ENCODE data around the gene SYT9.
"Not testable (repeated sequence)": the region's sequence is repeated elsewhere in the genome, so short reads cannot be mapped to it uniquely, and the experiment has no call there.

Gene SYT9

DNA sequence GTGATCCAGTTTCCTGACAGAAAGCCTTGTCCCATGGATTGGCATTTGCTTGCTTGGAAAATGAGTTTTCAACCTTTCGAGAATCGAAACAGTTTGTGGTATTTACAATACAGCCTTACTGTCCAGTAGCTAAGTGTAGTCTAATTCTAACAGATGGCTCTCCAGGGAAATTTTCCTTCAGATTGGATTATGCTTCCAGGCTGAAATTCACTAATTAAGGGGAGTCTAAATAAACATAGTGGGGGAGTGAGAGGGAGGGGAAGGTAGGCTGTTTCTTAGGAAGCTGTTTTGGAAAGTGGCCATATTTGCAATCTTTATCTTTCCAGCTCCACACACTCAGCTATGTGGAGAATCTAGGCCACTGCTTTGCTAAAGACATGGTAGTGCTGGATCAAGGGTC is 81.3 kb downstream of the SYT9 start:
- H3K4me3 ChIP-seq (ENCODE audit: low read depth, low read length), result no peak overlapping the region
- CTCF ChIA-PET, result no interaction called here
- TF ChIP-seq, protein P1, sequence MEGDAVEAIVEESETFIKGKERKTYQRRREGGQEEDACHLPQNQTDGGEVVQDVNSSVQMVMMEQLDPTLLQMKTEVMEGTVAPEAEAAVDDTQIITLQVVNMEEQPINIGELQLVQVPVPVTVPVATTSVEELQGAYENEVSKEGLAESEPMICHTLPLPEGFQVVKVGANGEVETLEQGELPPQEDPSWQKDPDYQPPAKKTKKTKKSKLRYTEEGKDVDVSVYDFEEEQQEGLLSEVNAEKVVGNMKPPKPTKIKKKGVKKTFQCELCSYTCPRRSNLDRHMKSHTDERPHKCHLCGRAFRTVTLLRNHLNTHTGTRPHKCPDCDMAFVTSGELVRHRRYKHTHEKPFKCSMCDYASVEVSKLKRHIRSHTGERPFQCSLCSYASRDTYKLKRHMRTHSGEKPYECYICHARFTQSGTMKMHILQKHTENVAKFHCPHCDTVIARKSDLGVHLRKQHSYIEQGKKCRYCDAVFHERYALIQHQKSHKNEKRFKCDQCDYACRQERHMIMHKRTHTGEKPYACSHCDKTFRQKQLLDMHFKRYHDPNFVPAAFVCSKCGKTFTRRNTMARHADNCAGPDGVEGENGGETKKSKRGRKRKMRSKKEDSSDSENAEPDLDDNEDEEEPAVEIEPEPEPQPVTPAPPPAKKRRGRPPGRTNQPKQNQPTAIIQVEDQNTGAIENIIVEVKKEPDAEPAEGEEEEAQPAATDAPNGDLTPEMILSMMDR (IDR thresholded peaks at IDR 0.05; ENCODE audit: insufficient read depth, low read length, missing control alignments), result no peak
- no peak for DNase-seq (ENCODE audit: low read depth, low spot score)
- POLR2A ChIA-PET, result no interaction called here

DNA sequence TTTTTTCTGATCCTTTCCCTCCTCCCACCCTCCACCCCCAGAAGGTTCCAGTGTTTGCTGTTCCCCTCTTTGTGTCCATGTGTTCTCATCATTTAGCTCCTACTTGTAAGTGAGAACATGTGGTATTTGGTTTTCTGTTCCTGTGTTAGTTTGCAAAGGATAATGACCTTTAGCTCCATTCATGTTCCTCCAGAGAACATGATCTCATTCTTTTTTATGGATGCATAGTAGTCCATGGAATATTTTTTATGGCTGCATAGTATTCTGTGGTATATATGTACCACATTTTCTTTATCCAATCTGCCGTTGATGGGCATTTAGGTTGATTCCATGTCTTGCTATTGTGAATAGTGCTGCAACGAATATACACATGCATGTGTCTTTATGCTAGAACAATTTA is 83.7 kb downstream of the SYT9 start:
- POLR2A ChIA-PET; DNase-seq (ENCODE audit: low read depth, low spot score); CTCF ChIA-PET; H3K4me3 ChIP-seq (ENCODE audit: low read depth, low read length): not testable (repeated sequence)

DNA sequence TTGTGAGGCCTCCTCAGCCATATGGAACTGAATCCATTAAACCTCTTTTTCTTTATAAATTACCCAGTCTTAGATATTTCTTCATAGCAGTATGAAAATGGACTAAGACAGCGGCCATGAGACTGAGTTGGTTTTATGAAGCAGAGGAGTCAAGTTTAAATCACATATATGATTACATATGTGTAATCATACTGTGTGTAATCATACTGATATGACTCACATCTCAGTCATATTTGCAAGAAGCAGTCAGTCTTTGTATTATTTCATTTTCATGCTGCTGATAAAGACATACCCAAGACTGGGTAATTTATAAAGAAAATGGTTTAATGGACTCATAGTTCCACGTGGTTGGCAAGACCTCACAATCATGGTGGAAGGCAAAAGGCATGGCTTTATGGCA is 89.8 kb downstream of the SYT9 start:
- ChIA-PET POLR2A (no interaction called here), CTCF (no interaction called here)
- TF ChIP-seq, protein P1 (IDR thresholded peaks at IDR 0.05; ENCODE audit: insufficient read depth, low read length, missing control alignments), result no peak
- DNase-seq (ENCODE audit: low read depth, low spot score), result no peak
- no peak overlapping the region for H3K4me3 ChIP-seq (ENCODE audit: low read depth, low read length)

DNA sequence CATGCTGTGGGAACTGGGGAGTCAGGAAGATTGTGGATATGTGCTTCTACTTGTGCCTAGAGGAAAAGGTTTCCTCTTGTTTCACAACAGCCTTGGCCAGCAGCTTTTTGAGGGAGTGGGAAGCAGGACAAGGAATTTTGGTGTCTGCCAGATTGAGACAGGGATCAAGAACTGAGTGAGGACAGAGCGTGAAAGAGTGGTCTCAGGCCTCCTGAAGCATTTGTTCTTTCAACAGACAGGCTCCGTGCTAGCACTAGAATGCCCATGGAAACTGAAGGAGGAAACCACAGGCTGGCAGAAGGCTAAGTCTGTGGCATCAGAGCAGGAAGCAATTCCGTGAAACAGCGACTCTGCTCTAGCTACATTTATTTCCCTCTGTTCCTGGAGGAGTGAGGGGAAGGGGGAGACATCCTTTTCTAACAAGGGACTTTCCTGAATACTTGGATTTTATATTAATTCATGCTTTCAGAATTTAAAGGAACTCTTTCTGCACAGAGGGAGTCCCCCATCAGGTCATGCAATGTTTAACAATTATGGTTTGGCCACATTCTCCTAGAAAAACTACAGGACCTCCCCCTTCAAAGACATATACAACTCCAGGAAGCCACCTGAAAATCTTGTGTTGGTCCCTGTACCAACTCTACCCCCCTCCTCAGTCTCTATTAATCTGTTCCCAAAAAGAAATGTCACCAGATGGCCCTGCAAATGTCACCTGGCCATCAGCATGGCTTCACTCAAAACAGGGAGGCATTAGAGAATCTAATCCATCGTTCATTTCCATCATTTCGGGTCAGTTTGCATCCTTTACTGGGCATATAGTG is 96.1 kb downstream of the SYT9 start:
- no peak overlapping the region for H3K4me3 ChIP-seq (ENCODE audit: low read depth, low read length)
- DNase-seq (ENCODE audit: low read depth, low spot score), result no peak
- ChIA-PET POLR2A (no interaction called here), CTCF (no interaction called here)
- TF ChIP-seq, protein P1 (IDR thresholded peaks at IDR 0.05; ENCODE audit: insufficient read depth, low read length, missing control alignments), result no peak

DNA sequence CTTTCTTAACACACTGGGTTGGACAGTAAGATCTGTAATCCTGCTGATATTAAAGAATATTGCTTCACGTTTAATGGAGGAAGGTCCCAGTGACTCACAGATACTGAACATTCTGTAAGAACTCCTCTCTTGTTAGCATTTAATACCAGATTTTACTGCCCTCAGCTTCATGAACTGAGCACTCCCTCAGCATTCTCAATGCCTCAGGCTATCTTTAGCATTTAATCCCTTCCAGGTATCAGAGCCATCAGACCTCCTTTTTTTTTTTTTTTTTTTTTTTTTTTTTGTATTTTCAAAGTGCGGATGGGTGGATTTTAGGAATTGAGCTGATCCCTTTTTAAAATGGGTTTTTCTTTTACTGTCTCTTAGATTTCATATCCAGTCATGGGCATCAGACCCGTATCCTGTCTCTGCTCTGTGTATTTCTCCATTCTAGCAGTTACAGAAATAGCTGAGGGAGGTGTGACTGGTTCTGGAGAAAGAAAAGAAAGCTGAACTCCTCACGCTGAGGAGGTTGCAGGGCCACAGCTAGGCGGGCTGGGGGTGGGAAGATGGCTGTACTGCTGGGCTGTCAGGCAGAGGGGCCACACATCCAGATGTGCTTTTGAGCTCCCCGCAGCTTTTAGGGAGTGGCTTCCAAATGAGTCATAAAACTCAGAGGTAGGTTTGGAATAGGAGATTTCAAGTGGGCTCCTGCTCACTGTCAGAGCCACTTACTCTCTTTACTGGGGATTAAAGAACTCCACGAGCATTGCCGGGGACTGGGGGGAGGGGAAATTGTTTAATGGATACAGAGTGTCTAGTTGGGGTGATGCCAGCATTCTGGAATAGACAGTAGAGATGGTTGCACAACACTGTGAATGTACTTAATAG is 97.0 kb downstream of the SYT9 start:
- ChIA-PET CTCF (no interaction called here), POLR2A (no interaction called here)
- DNase-seq (ENCODE audit: low read depth, low spot score), result no peak
- H3K4me3 ChIP-seq (ENCODE audit: low read depth, low read length), result no peak overlapping the region
- TF ChIP-seq, protein P1 (IDR thresholded peaks at IDR 0.05; ENCODE audit: insufficient read depth, low read length, missing control alignments), result no peak

DNA sequence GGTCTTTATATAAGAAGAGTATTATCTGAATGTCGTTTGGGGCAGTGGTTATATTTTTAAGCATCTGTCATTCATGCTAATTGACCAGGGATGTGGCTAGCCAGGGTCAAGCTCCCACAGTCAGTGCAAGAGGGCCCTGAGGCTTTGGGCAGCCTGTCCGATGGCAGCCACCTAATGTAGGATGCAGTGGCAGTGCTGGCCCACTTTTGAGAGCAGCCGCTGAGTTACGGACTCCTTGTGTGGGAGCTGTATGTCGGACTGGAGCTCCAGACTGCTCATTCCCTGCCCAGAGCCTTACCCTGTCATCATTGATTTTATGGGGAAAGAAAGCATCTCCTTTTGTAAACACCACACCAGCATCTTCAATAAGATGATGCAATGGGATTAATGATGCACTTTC is 99.5 kb downstream of the SYT9 start:
- ChIA-PET CTCF (interaction anchor here (1.1 kb wide), 1 partner anchor 338 kb away, joined by 3 read pairs; no protein-coding TSS in a partner anchor), POLR2A (no interaction called here)
- no peak for DNase-seq (ENCODE audit: low read depth, low spot score)
- TF ChIP-seq, protein P1 (IDR thresholded peaks at IDR 0.05; ENCODE audit: insufficient read depth, low read length, missing control alignments), result no peak
- H3K4me3 ChIP-seq (ENCODE audit: low read depth, low read length), result no peak overlapping the region

Measured in AG04449 (cell line).